H9 (cell line): Measurements from ENCODE around the gene GPC1. TPM values are rescaled to one million over a fixed set of nuclear protein-coding genes. Genes with fewer than 3 reads are reported as not detected.

Experiments used
- DNase-seq: peaks from one replicate; pipeline ENCODE4 v3.0.0-alpha.2; 2017
- H2AFZ ChIP-seq: one replicate; pipeline ENCODE4 v1.6.1; 2013; ENCODE audit warnings: mild to moderate bottlenecking, low read length, control low read depth, moderate library complexity
- H2AK5ac ChIP-seq: 2 replicates; pipeline ENCODE4 v1.6.1; 2013; ENCODE audit warnings: low read length, control low read depth, mixed read lengths; ENCODE audit not compliant: insufficient read length
- H2BK120ac ChIP-seq: one replicate; pipeline ENCODE4 v1.6.1; 2013; ENCODE audit warnings: low read depth, mild to moderate bottlenecking, low read length, control low read depth, inconsistent platforms; ENCODE audit not compliant: poor library complexity, severe bottlenecking
- H2BK12ac ChIP-seq: 2 replicates; pipeline ENCODE4 v1.6.1; 2013; ENCODE audit warnings: low read length, control low read depth, mixed read lengths, low read depth; ENCODE audit not compliant: insufficient read length
- H2BK15ac ChIP-seq: 2 replicates; pipeline ENCODE4 v1.6.1; 2013; ENCODE audit warnings: low read depth, low read length, control low read depth
- H2BK20ac ChIP-seq: one replicate; pipeline ENCODE4 v1.6.1; 2013; ENCODE audit warnings: low read depth, mild to moderate bottlenecking, low read length, control low read depth, inconsistent platforms; ENCODE audit not compliant: poor library complexity, severe bottlenecking
- H2BK5ac ChIP-seq: 2 replicates; pipeline ENCODE4 v1.6.1; 2013; ENCODE audit warnings: low read length, control low read depth, mixed read lengths; ENCODE audit not compliant: insufficient read length
- H3K14ac ChIP-seq: 2 replicates; pipeline ENCODE4 v1.6.1; 2013; ENCODE audit warnings: low read length, control low read depth; ENCODE audit not compliant: insufficient read depth
- H3K18ac ChIP-seq: 2 replicates; pipeline ENCODE4 v1.6.1; 2013; ENCODE audit warnings: low read depth, mild to moderate bottlenecking, mixed read lengths, low read length, control low read depth; ENCODE audit not compliant: insufficient read length
- H3K23ac ChIP-seq: 2 replicates; pipeline ENCODE4 v1.6.1; 2013; ENCODE audit warnings: low read length, control low read depth, mixed read lengths, low read depth; ENCODE audit not compliant: insufficient read length
- H3K23me2 ChIP-seq: 2 replicates; pipeline ENCODE4 v1.6.1; 2013; ENCODE audit warnings: low read depth, mild to moderate bottlenecking, mixed read lengths, low read length, control low read depth; ENCODE audit not compliant: insufficient read length, poor library complexity, severe bottlenecking
- H3K27ac ChIP-seq: 2 replicates; pipeline ENCODE4 v1.5.1; 2013; ENCODE audit warnings: low read length, control low read depth, mixed read lengths, low read depth; ENCODE audit not compliant: insufficient read length
- H3K27me3 ChIP-seq: 2 replicates; pipeline ENCODE4 v1.6.1; 2013; ENCODE audit warnings: low read length, control low read depth, inconsistent platforms; ENCODE audit not compliant: insufficient read depth
- H3K4ac ChIP-seq: 2 replicates; pipeline ENCODE4 v1.6.1; 2013; ENCODE audit warnings: low read depth, mild to moderate bottlenecking, control low read depth, inconsistent platforms, low read length, moderate library complexity
- H3K4me1 ChIP-seq: 2 replicates; pipeline ENCODE4 v1.6.1; 2013; ENCODE audit warnings: low read length, control low read depth, inconsistent platforms; ENCODE audit not compliant: insufficient read depth
- H3K4me2 ChIP-seq: 2 replicates; pipeline ENCODE4 v1.6.1; 2013; ENCODE audit warnings: low read length, control low read depth, mixed read lengths; ENCODE audit not compliant: insufficient read length, insufficient read depth
- H3K56ac ChIP-seq: 2 replicates; pipeline ENCODE4 v1.6.1; 2013; ENCODE audit warnings: low read depth, mild to moderate bottlenecking, mixed read lengths, low read length, control low read depth; ENCODE audit not compliant: insufficient read length
- H3K79me1 ChIP-seq: 2 replicates; pipeline ENCODE4 v1.6.1; 2013; ENCODE audit warnings: low read depth, mild to moderate bottlenecking, moderate library complexity, low read length, control low read depth, inconsistent platforms; ENCODE audit not compliant: insufficient read depth, poor library complexity, severe bottlenecking
- H3K79me2 ChIP-seq: 2 replicates; pipeline ENCODE4 v1.6.1; 2013; ENCODE audit warnings: low read length, control low read depth, inconsistent platforms; ENCODE audit not compliant: insufficient read depth
- H3K9ac ChIP-seq: 2 replicates; pipeline ENCODE4 v1.6.1; 2013; ENCODE audit warnings: low read length, control low read depth, mixed read lengths; ENCODE audit not compliant: insufficient read length; ENCODE audit errors: extremely low read depth
- H3K9me3 ChIP-seq: one replicate; pipeline ENCODE4 v1.6.1; 2013; ENCODE audit warnings: low read depth, low read length, inconsistent platforms; ENCODE audit not compliant: control insufficient read depth
- H3T11ph ChIP-seq: one replicate; pipeline ENCODE4 v1.6.1; 2013; ENCODE audit warnings: mild to moderate bottlenecking, low read length, control low read depth, inconsistent platforms
- H4K20me1 ChIP-seq: one replicate; pipeline ENCODE4 v1.6.1; 2013; ENCODE audit not compliant: control insufficient read depth, insufficient read length, insufficient read depth
- H4K5ac ChIP-seq: 2 replicates; pipeline ENCODE4 v1.6.1; 2013; ENCODE audit warnings: low read depth, mild to moderate bottlenecking, mixed read lengths, low read length, control low read depth; ENCODE audit not compliant: insufficient read length
- H4K8ac ChIP-seq: replicated peaks from 2 replicates; pipeline ENCODE4 v1.6.1; 2013; ENCODE audit warnings: low read length, control low read depth, mixed read lengths, low read depth; ENCODE audit not compliant: insufficient read length
- H4K91ac ChIP-seq: 2 replicates; pipeline ENCODE4 v1.6.1; 2013; ENCODE audit warnings: low read depth, mild to moderate bottlenecking, moderate library complexity, mixed read lengths, low read length, control low read depth; ENCODE audit not compliant: insufficient read length
- H3K27ac Mint-ChIP-seq, 3 experiments: 2 replicates in 2 of 3; 3 replicates in 1 of 3; pipeline ENCODE4 v1.8.0; 2020 to 2021; ENCODE audit warnings: mixed read lengths in 3 of 3, mild to moderate bottlenecking in 1 of 3, moderate library complexity in 1 of 3
- H3K27me3 Mint-ChIP-seq: 2 replicates; pipeline ENCODE4 v1.8.0; 2021; ENCODE audit warnings: low read depth, mild to moderate bottlenecking, moderate library complexity, mixed read lengths
- H3K36me3 Mint-ChIP-seq, 3 experiments: 2 replicates in 2 of 3; 3 replicates in 1 of 3; pipeline ENCODE4 v1.8.0; 2020 to 2021; ENCODE audit warnings: low read depth in 3 of 3, mixed read lengths in 3 of 3; ENCODE audit not compliant: insufficient read depth in 1 of 3
- H3K4me1 Mint-ChIP-seq, 2 experiments: 2 replicates each; pipeline ENCODE4 v1.8.0; 2020; ENCODE audit warnings: mixed read lengths in 2 of 2
- H3K4me3 Mint-ChIP-seq, 2 experiments: 2 replicates in 1 of 2; 3 replicates in 1 of 2; pipeline ENCODE4 v1.8.0; 2020 to 2021; ENCODE audit warnings: mild to moderate bottlenecking in 2 of 2, mixed read lengths in 2 of 2, moderate library complexity in 1 of 2
- H3K9me3 Mint-ChIP-seq, 2 experiments: 2 replicates in 1 of 2; 3 replicates in 1 of 2; pipeline ENCODE4 v1.8.0; 2020; ENCODE audit warnings: mild to moderate bottlenecking in 2 of 2, mixed read lengths in 2 of 2, moderate library complexity in 1 of 2
- CTCF ChIP-seq: fragments of 200-600 bp; sonication (generic); conservative IDR thresholded peaks from 3 replicates; pipeline ENCODE4 v1.8.0; 2021; ENCODE audit warnings: antibody characterized with exemption, mild to moderate bottlenecking
- WGBS: extraction: QIAGEN DNeasy Blood & Tissue Kit; methylation state at CpG from one replicate; pipeline ENCODE4 v1.1.7; 2013; ENCODE audit warnings: missing lambda C conversion rate, low lambda C conversion rate, mixed read lengths; ENCODE audit not compliant: insufficient read length; ENCODE audit errors: extremely low coverage; 5-methylcytosine and 5-hydroxymethylcytosine counted together
- total RNA-seq: library from RNA; stranded (reverse); gene quantifications from 2 replicates; pipeline ENCODE4 v1.2.1, GENCODE V29; 2021

GPC1 gene
- total RNA-seq, 1 experiment from 2014 or later = 39.4 TPM

- Histone ChIP-seq H3K18ac (no peak overlapping the region), H3K79me1 (no peaks in the 10 kb centered on the region), H2BK12ac (no peak overlapping the region), H2AFZ (no peak overlapping the region), H3K4me1 (peaks cover 3% of the 10 kb centered on the region; the same call in 1 of the 2 replicates), H3K4ac (no peak overlapping the region), H4K20me1 (no peaks in the 10 kb centered on the region), H3K79me2 (no peaks in the 10 kb centered on the region), H4K8ac (no peak overlapping the region), H3K14ac (no peak overlapping the region; the same call in 1 of the 2 replicates), H4K5ac (no peak overlapping the region), H3K9me3 (no peaks in the 10 kb centered on the region), H2BK5ac (no peak overlapping the region), H2BK20ac (no peak overlapping the region), H2BK15ac (no peak overlapping the region), H2AK5ac (no peak overlapping the region), H3K27me3 (peaks cover 15% of the 10 kb centered on the region; the same call in 1 of the 2 replicates), H4K91ac (no peak overlapping the region), H3K27ac (no peak overlapping the region), H3K23me2 (peaks cover 8% of the 10 kb centered on the region), H3K23ac (no peak overlapping the region), H3T11ph (no peak overlapping the region), H3K56ac (no peak overlapping the region), H2BK120ac (no peak overlapping the region), H3K4me2 (peak overlapping the region; percentile 29), H3K9ac (no peak overlapping the region)
- H3K4me3 Mint-ChIP-seq = peak overlapping the region; percentile 72 to 89
- peaks cover 39% of the 10 kb centered on the region for H3K27me3 Mint-ChIP-seq
- TF ChIP-seq CTCF = no peak
- no peak overlapping the region for H3K27ac Mint-ChIP-seq
- no peak for DNase-seq
- H3K36me3 Mint-ChIP-seq = no peaks in the 10 kb centered on the region
- H3K4me1 Mint-ChIP-seq = peaks cover 44 to 58% of the 10 kb centered on the region in 2 experiments
- no CpG with 5 or more reads among the region's 81 CpGs for WGBS
- no peaks in the 10 kb centered on the region for H3K9me3 Mint-ChIP-seq
Measured at GRCh38 chr2:240453461-240454105, 18.1 kb downstream of the GPC1 start.
